Activated naive CD8-positive, alpha-beta T cell treated with anti-CD3 and anti-CD28 coated beads, Interleukin-2, amount 10 ng/mL, durations not matched to agents 7 days and 5 days (primary cell): ENCODE measurements around the gene TGM5. TPM values are rescaled to one million over a fixed set of nuclear protein-coding genes. Genes with fewer than 3 reads are reported as not detected.
"Not testable (repeated sequence)": the region's sequence is repeated elsewhere in the genome, so short reads cannot be mapped to it uniquely, and the experiment has no call there.

Experiments
- ATAC-seq: fragments of 150-1000 bp; cut with Tn5 transposase; one replicate; pipeline ENCODE4 v1.10.0; 2021; ENCODE audit warnings: low read depth, moderate library complexity
- POLR2A ChIA-PET: fragments of 350-600 bp; sonication (Branson Sonifier 250); formaldehyde crosslinking; loops from one replicate; lab custom pipeline; 2021; ENCODE audit warnings: antibody characterized with exemption; lab: Charles Lee
- DNase-seq: peaks from one replicate; pipeline ENCODE4 v3.0.0; 2021
- H3K27ac Mint-ChIP-seq: one replicate; pipeline ENCODE4 v1.8.0; 2022; ENCODE audit warnings: mild to moderate bottlenecking, mixed read lengths
- H3K27me3 Mint-ChIP-seq: one replicate; pipeline ENCODE4 v1.8.0; 2022; ENCODE audit warnings: mild to moderate bottlenecking, moderate library complexity, mixed read lengths
- H3K36me3 Mint-ChIP-seq: one replicate; pipeline ENCODE4 v1.8.0; 2021; ENCODE audit warnings: mild to moderate bottlenecking, mixed read lengths
- H3K4me1 Mint-ChIP-seq: one replicate; pipeline ENCODE4 v1.8.0; 2021; ENCODE audit warnings: mixed read lengths
- H3K4me3 Mint-ChIP-seq: one replicate; pipeline ENCODE4 v1.8.0; 2022; ENCODE audit warnings: mild to moderate bottlenecking, moderate library complexity, mixed read lengths
- H3K9me3 Mint-ChIP-seq: one replicate; pipeline ENCODE4 v1.8.0; 2021; ENCODE audit warnings: mixed read lengths
- total RNA-seq, 2 experiments: library from RNA; stranded (reverse); gene quantifications; one replicate each; pipeline ENCODE4 v1.2.3, GENCODE V29; 2021

Gene TGM5
- total RNA-seq: under 1 TPM in 1 of 2 experiments, not detected in 1; 0.11 TPM

GRCh38 chr15:43266834-43267233 is at the start of gene TGM5:
Gene TGM5 (minus strand): TSS chr15:43266928. CDS start chr15:43266849, 79 bp downstream.
- DNase-seq (no peak), ATAC-seq (no peak)
- no peak within 1 kb of the TSS for H3K27ac Mint-ChIP-seq
- no peak within 1 kb of the TSS for H3K4me3 Mint-ChIP-seq
- H3K9me3 Mint-ChIP-seq: no peaks in the 10 kb centered on the region
- POLR2A ChIA-PET: no interaction called here
- H3K36me3 Mint-ChIP-seq: no peaks in the 10 kb centered on the region
- peaks cover 9% of the 10 kb centered on the region for H3K4me1 Mint-ChIP-seq
- H3K27me3 Mint-ChIP-seq: peaks cover 30% of the 10 kb centered on the region

- POLR2A ChIA-PET: no interaction called here
- no peak for ATAC-seq
- Mint-ChIP-seq H3K27me3 (peaks cover 34% of the 10 kb centered on the region), H3K36me3 (no peaks in the 10 kb centered on the region), H3K9me3 (no peaks in the 10 kb centered on the region), H3K27ac (no peak overlapping the region), H3K4me3 (no peak overlapping the region), H3K4me1 (peaks cover 6% of the 10 kb centered on the region)
- DNase-seq: no peak
These were observed 47.4 kb upstream of the TGM5 start for GRCh38 chr15:43314171-43314570.

GRCh38 chr15:43312378-43312777 is 45.6 kb upstream of the TGM5 start:
- Mint-ChIP-seq H3K27me3 (peaks cover 40% of the 10 kb centered on the region), H3K27ac (no peak overlapping the region), H3K4me1 (peaks cover 6% of the 10 kb centered on the region), H3K36me3 (no peaks in the 10 kb centered on the region), H3K9me3 (no peaks in the 10 kb centered on the region), H3K4me3 (no peak overlapping the region)
- no peak for DNase-seq
- no peak for ATAC-seq
- POLR2A ChIA-PET: no interaction called here

- Mint-ChIP-seq H3K9me3 (no peaks in the 10 kb centered on the region), H3K27me3 (peaks cover 32% of the 10 kb centered on the region), H3K4me1 (no peaks in the 10 kb centered on the region)
These were observed 35.6 kb upstream of the TGM5 start, which contains the start of gene TGM7 for GRCh38 chr15:43302205-43302817. Gene TGM7 (minus strand): TSS chr15:43302255.

GRCh38 chr15:43299884-43300283 is 33.2 kb upstream of the TGM5 start:
- peaks cover 36% of the 10 kb centered on the region for H3K27me3 Mint-ChIP-seq
- no peak overlapping the region for H3K4me3 Mint-ChIP-seq
- H3K27ac Mint-ChIP-seq: no peak overlapping the region
- no peaks in the 10 kb centered on the region for H3K4me1 Mint-ChIP-seq
- H3K9me3 Mint-ChIP-seq: no peaks in the 10 kb centered on the region
- POLR2A ChIA-PET: no interaction called here
- no peak for ATAC-seq
- H3K36me3 Mint-ChIP-seq: no peaks in the 10 kb centered on the region
- no peak for DNase-seq

More at GRCh38 chr15:43302205-43302817, 35.6 kb upstream of the TGM5 start, which contains the start of gene TGM7:
- H3K27ac Mint-ChIP-seq: no peak within 1 kb of the TSS
- no peak within 1 kb of the TSS for H3K4me3 Mint-ChIP-seq
- no peak for DNase-seq
- no peak for ATAC-seq
- POLR2A ChIA-PET: no interaction called here
- no peaks in the 10 kb centered on the region for H3K36me3 Mint-ChIP-seq

- POLR2A ChIA-PET: no interaction called here
- H3K36me3 Mint-ChIP-seq: no peaks in the 10 kb centered on the region
- ATAC-seq (no peak), DNase-seq (no peak)
- no peaks in the 10 kb centered on the region for H3K9me3 Mint-ChIP-seq
- no peaks in the 10 kb centered on the region for H3K4me1 Mint-ChIP-seq
- no peak overlapping the region for H3K27ac Mint-ChIP-seq
- no peak overlapping the region for H3K4me3 Mint-ChIP-seq
- peaks cover 40% of the 10 kb centered on the region for H3K27me3 Mint-ChIP-seq
These were observed 32.7 kb upstream of the TGM5 start for GRCh38 chr15:43299411-43299810.

GRCh38 chr15:43294091-43294706 is 27.5 kb upstream of the TGM5 start:
- H3K36me3 Mint-ChIP-seq: no peaks in the 10 kb centered on the region
- POLR2A ChIA-PET: no interaction called here
- no peaks in the 10 kb centered on the region for H3K9me3 Mint-ChIP-seq
- ATAC-seq: no peak
- no peak overlapping the region for H3K4me3 Mint-ChIP-seq
- H3K27ac Mint-ChIP-seq: no peak overlapping the region
- no peak for DNase-seq
- peaks cover 2% of the 10 kb centered on the region for H3K4me1 Mint-ChIP-seq
- H3K27me3 Mint-ChIP-seq: peaks cover 59% of the 10 kb centered on the region

GRCh38 chr15:43293432-43293831 is 26.7 kb upstream of the TGM5 start:
- no peaks in the 10 kb centered on the region for H3K36me3 Mint-ChIP-seq
- H3K27ac Mint-ChIP-seq: no peak overlapping the region
- DNase-seq (no peak), ATAC-seq (no peak)
- H3K4me1 Mint-ChIP-seq: peaks cover 2% of the 10 kb centered on the region
- H3K4me3 Mint-ChIP-seq: no peak overlapping the region
- POLR2A ChIA-PET: no interaction called here
- H3K27me3 Mint-ChIP-seq: peaks cover 57% of the 10 kb centered on the region
- no peaks in the 10 kb centered on the region for H3K9me3 Mint-ChIP-seq

- Mint-ChIP-seq H3K36me3 (no peaks in the 10 kb centered on the region), H3K4me3 (no peak overlapping the region), H3K27ac (no peak overlapping the region), H3K4me1 (peaks cover 2% of the 10 kb centered on the region), H3K27me3 (peaks cover 57% of the 10 kb centered on the region), H3K9me3 (no peaks in the 10 kb centered on the region)
- ATAC-seq (no peak), DNase-seq (no peak)
- POLR2A ChIA-PET: interaction anchor here (0.5 kb wide), 1 partner anchor 526 kb away, joined by 6 read pairs; no protein-coding TSS in a partner anchor
These were observed 25.8 kb upstream of the TGM5 start for GRCh38 chr15:43292375-43293078.

GRCh38 chr15:43289656-43290055 is 22.9 kb upstream of the TGM5 start:
- H3K4me1 Mint-ChIP-seq, ATAC-seq, POLR2A ChIA-PET, H3K36me3 Mint-ChIP-seq, H3K4me3 Mint-ChIP-seq, DNase-seq, H3K27ac Mint-ChIP-seq, H3K9me3 Mint-ChIP-seq: not testable (repeated sequence)
- H3K27me3 Mint-ChIP-seq: peaks cover 40% of the 10 kb centered on the region

- H3K4me3 Mint-ChIP-seq: no peak overlapping the region
- H3K4me1 Mint-ChIP-seq: peaks cover 7% of the 10 kb centered on the region
- DNase-seq (no peak), ATAC-seq (no peak)
- H3K9me3 Mint-ChIP-seq: no peaks in the 10 kb centered on the region
- no peaks in the 10 kb centered on the region for H3K36me3 Mint-ChIP-seq
- POLR2A ChIA-PET: no interaction called here
- H3K27me3 Mint-ChIP-seq: peaks cover 20% of the 10 kb centered on the region
- no peak overlapping the region for H3K27ac Mint-ChIP-seq
These were observed 20.5 kb upstream of the TGM5 start for GRCh38 chr15:43287254-43287653.

- no peak for ATAC-seq
- Mint-ChIP-seq H3K4me3 (no peak overlapping the region), H3K36me3 (no peaks in the 10 kb centered on the region), H3K27ac (no peak overlapping the region), H3K9me3 (no peaks in the 10 kb centered on the region), H3K4me1 (peaks cover 7% of the 10 kb centered on the region), H3K27me3 (peaks cover 12% of the 10 kb centered on the region)
- no peak for DNase-seq
- POLR2A ChIA-PET: interaction anchor here (1.8 kb wide), 1 partner anchor 61 kb away, joined by 7 read pairs; no protein-coding TSS in a partner anchor
These were observed 19.3 kb upstream of the TGM5 start for GRCh38 chr15:43286074-43286473.

- Mint-ChIP-seq H3K27me3 (peaks cover 8% of the 10 kb centered on the region), H3K36me3 (no peaks in the 10 kb centered on the region), H3K4me3 (no peak overlapping the region), H3K9me3 (no peaks in the 10 kb centered on the region), H3K27ac (no peak overlapping the region), H3K4me1 (peaks cover 7% of the 10 kb centered on the region)
- DNase-seq: no peak
- peak; percentile 50 for ATAC-seq
- POLR2A ChIA-PET: interaction anchor here (1.8 kb wide), 1 partner anchor 60 kb away, joined by 7 read pairs; no protein-coding TSS in a partner anchor
These were observed 18.9 kb upstream of the TGM5 start for GRCh38 chr15:43285609-43286037.
